CD4-positive, alpha-beta T cell treated with Interleukin-2 at 100 ng/mL for 4 hours (primary cell): ENCODE results near the gene TBC1D9.
"Not testable (repeated sequence)": the region's sequence is repeated elsewhere in the genome, so short reads cannot be mapped to it uniquely, and the experiment has no call there.

Experiments used
- DNase-seq: peaks from one replicate; pipeline ENCODE4 v3.0.0-alpha.2; 2020; ENCODE audit warnings: low spot score

TBC1D9 gene

GRCh38 chr4:140756319-140757231 is at the start of gene TBC1D9:
TBC1D9 (minus strand) TSS chr4:140756385; CDS start chr4:140756045, 340 bp downstream.
- DNase-seq, result peak; percentile 2

- no peak for DNase-seq
These were observed 49.1 kb upstream of the TBC1D9 start for GRCh38 chr4:140805293-140805692.

GRCh38 chr4:140802591-140802990 is 46.4 kb upstream of the TBC1D9 start:
- no peak for DNase-seq

DNA sequence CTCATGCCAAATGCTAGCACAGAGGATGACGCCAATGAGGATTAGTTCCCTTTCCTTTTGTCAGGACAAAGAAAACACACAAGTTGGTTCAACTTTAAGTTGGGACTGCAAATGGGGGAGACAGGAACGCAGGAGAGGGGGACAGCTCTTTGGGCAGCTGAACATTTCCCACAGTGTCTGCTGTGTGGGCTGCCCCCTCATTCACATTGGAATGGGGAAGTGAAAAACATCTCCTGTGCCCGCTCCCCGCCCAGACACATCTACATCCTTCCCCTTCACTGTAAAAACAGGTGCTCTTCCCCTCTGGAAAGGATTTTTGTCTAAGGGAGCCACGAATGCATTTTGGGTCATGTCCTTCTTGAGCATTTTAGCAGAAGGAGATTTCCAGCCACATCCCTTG is 44.5 kb upstream of the TBC1D9 start:
- no peak for DNase-seq

DNA sequence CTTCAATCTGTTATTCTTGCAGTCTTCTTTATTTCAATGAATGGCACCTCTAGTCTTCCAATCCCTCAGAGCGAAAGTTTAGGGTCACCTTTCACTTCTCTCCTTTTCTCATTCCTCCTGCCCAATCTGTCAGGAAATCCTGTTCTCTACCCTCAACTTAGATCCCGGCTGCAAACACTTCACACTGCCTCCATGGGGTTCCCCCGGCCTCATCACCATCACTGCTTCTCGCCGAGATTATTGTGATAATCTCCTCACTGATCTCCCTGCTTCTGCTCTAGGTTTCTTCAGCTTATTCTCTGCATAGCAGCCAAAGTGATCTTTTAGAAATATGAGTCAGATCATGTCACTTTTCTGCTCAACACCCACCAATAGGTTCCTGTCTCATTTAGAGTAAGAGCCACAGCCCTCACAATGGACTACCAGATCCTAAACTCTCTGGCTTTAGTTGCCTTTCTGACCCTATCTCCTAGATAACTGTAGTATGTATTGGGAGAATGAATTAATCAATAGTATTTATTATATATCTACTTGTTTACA is 43.6 kb upstream of the TBC1D9 start:
- no peak for DNase-seq

GRCh38 chr4:140793291-140793690 is 37.1 kb upstream of the TBC1D9 start:
- DNase-seq, result no peak

DNA sequence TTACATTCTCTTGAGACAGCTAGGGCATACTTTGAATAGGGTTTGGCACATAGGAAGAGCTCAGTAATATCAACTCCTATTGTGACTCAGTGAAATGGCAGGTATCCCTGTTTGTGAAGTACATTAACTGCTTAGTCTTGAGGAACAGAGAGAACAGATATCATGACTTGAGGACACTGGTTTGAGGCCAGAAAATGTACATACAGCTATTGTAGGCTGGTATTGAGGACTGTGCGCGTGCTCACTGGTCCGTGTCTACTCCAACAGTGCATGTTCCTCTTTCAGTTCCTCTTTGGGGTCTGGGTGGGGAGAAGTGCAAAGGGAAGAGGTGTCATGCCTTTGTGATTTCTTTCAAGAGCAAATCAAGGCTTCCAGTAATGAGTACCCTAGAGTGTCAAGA is 34.6 kb upstream of the TBC1D9 start:
- DNase-seq, result peak; percentile 6

DNA sequence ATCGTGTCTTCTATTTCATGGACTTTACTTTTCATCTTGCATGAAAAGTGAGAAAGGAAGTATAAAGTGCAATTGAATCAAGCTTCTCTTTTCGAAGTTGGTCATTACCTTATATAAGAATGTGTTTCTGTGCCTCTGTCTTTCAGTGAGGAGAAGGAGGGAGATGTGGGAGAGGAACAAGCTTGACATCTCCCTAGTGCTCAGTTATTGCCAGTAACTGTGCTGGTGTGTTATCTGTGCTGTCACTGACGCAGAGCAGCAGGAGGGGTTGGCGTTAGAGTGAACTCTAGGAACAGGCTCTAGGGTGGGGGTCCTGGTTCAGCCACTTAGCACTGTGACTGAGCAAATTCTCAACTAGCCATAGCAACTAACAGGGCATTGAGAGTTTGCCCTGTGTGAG is 34.0 kb upstream of the TBC1D9 start:
- DNase-seq, result no peak

- DNase-seq, result no peak
These were observed 33.6 kb upstream of the TBC1D9 start for GRCh38 chr4:140789759-140790158.

- DNase-seq, result not testable (repeated sequence)
These were observed 26.6 kb upstream of the TBC1D9 start for GRCh38 chr4:140782787-140783186.

GRCh38 chr4:140781596-140781995 is 25.4 kb upstream of the TBC1D9 start:
- no peak for DNase-seq

DNA sequence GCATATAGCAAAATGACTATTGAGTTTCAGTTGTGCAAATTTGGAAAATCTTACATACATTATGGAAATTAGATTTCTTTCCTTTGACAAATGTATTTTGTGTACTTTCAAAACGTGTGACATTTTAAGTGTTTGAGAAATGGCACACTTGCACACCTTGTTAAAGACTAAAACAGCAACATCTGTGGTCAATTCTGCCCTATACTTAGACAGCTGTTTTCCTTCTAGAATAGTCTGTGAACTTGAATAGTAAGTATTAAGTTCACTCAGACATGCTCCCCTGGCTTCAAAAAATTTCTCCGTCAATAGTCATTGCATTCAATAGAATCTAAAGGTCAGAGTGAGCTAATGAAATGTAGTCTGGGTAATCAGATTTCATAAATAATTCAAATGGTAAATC is 21.7 kb upstream of the TBC1D9 start:
- no peak for DNase-seq

DNA sequence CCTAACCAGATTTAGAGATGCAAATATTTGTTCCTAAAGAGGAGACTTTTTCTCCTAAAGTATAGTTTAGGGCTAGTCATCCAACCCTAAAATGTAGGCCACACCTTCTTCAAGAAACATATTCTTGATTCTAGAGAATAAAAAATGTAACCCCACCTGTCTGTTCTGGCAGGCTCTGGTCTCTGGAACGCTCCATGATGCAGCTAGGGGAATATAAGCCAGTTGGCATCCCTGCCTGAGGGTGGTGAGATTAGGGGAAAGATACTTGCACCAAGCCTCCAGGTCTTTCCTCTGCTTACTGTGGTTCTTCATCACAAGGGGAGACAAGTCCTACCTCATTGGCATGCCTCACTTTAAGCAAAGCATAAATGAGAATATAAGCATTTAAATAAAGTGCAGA is 21.2 kb upstream of the TBC1D9 start:
- DNase-seq, result no peak

GRCh38 chr4:140776556-140776955 is 20.4 kb upstream of the TBC1D9 start:
- no peak for DNase-seq

DNA sequence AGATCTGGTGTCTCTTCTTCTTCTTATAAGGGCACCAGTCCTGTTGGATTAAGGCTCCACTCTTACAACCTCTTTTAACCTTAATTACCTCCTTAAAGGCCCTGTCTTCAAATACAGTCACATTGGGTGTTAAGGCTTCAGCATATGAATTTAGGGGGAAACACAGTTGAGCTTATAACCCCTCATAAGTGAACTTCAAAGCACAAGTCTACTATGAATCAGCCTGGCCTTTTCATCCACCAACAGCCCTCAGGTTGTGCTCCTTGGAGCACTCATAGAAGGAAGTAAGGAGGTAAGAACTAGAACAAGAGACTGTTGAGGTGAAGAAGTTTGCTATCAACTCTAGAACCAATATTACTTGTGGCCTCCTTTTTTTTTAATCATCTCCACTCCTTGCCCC is 18.8 kb upstream of the TBC1D9 start:
- DNase-seq, result no peak

DNA sequence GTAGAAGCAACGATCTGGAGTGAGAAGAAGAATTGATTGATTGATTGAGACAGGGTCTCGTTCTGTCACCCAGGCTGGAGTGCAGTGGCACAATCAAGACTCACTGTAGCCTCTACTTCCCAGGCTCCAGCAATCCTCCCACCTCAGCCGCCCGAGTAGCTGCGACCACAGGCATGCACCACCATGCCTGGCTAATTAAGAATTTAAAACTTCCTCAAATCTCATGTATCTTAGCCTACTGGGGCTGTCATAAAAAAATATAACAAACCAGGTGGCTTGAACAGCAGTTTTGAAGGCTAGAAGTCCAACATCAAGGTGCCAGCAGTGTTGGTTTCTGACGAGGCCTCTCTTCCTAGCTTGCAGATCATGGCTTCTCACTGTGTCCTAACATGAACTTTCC is 18.3 kb upstream of the TBC1D9 start:
- no peak for DNase-seq

DNA sequence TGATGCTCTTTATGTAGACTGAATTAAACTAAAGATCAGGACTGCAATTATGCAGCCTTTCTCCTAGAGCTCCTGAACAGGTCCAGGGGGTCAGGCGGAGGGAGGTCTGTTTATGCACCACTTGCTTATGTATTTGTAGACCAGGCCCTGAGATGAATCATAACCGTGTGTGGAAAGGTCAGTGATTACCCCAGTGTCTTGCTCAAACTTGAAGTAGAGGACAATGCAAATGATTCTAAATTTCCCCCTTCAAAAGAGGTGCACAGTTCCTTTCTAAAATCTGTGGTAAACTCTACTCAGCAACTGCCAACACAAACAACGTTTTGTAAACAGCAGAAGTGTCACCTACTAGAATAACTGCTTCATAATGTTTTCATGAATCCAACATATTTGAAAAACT is 13.0 kb upstream of the TBC1D9 start:
- no peak for DNase-seq

DNA sequence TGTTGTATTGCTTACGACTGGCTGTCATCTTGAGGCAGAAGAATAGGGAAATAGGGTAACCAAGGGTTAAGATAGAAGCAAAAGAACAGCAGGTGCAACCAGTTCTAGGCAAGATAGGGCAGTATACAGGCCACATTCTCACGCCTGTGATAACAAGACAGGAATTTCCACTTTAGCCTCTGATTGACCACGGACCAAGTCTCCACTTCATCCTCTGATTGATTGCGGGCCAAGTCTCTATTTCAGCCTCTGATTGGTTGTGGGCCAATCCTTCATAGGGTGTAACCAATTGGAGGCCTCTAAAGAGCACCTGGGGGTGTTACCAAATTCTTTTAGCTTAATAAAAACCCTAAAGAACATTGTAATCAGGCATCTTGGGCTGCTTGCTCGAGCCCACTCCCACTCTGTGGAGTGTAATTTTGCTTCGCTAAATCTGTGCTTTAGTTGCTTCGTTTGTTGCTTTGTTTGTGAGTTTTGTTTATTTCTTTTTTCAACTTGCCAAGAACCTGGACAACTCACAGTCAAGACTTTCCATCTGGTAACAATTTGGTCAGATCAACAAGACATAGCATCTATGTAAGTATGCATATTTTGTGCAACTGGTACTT is 8.7 kb upstream of the TBC1D9 start:
- no peak for DNase-seq

GRCh38 chr4:140762202-140762601 is 6.0 kb upstream of the TBC1D9 start:
- DNase-seq, result no peak

- DNase-seq, result no peak
These were observed 1.0 kb upstream of the TBC1D9 start for GRCh38 chr4:140757232-140757630.

DNA sequence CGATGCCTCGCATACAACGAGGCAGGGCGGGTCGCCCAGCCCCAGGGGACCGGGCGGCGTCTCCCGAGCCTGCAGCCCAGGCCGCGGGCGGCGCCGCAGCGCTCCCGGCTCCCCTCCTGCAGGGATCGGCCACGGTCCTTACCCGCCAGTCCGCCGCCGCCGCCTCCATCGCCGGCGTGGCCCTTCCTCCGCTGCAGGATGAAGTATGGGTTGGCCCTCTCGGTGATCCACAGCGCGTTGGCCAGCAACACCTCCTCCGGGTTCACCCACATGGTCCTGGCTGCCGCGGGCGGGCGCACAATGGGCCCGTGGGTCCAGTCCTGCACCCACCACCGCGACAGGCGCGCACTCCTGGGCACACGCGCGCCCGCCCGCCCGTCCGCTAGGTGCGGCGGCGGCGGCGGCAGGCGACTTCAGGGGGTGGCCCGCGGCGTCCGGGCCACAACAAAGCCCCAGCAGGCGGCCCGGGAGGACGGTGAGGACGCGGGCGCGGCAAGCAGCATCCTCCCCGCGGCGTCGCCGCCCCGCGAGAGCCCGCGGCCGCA is 339 bp downstream of the TBC1D9 start:
- no peak for DNase-seq

GRCh38 chr4:140754918-140755773 is 1.0 kb downstream of the TBC1D9 start:
- DNase-seq, result no peak
